HG03558 (cell line): ENCODE results near the gene ALPK3.
"Not testable (repeated sequence)": the region's sequence is repeated elsewhere in the genome, so short reads cannot be mapped to it uniquely, and the experiment has no call there.

ENCODE experiments used
- ATAC-seq: cut with Tn5 transposase; IDR thresholded peaks from one replicate; pipeline ENCODE4 v1.9.1; 2021; ENCODE audit warnings: moderate number of reproducible peaks; ENCODE audit not compliant: unreplicated experiment; ENCODE audit errors: extremely low read depth

ALPK3 gene

GRCh38 chr15:84865074-84865569, 48.0 kb downstream of the ALPK3 start:
- no peak for ATAC-seq

- ATAC-seq, result no peak
Observed at GRCh38 chr15:84868037-84868880, 51.1 kb downstream of the ALPK3 start.

GRCh38 chr15:84869510-84869909, 52.4 kb downstream of the ALPK3 start:
- no peak for ATAC-seq

- no peak for ATAC-seq
Observed at GRCh38 chr15:84871428-84871985, 54.4 kb downstream of the ALPK3 start.

GRCh38 chr15:84872009-84872910, 55.1 kb downstream of the ALPK3 start:
- no peak for ATAC-seq

DNA sequence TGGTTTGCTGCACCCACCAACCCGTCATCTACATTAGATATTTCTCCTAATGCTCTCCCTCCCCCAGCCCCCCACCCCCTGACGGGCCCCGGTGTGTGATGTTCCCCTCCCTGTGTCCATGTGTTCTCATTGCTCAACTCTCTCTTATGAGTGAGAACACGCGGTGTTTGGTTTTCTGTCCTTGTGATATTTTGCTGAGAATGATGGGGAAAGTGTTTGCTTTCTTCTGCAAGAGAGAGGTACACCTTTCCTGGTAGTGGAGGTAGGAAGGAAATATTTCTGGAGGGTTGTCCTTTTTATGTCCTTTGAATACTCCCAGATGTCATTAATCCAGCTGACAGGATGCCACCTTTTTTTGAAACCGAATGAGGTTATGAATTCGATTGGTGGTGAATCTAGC, 56.8 kb downstream of the ALPK3 start:
- no peak for ATAC-seq

- no peak for ATAC-seq
Observed at GRCh38 chr15:84874981-84875699, 58.0 kb downstream of the ALPK3 start.

DNA sequence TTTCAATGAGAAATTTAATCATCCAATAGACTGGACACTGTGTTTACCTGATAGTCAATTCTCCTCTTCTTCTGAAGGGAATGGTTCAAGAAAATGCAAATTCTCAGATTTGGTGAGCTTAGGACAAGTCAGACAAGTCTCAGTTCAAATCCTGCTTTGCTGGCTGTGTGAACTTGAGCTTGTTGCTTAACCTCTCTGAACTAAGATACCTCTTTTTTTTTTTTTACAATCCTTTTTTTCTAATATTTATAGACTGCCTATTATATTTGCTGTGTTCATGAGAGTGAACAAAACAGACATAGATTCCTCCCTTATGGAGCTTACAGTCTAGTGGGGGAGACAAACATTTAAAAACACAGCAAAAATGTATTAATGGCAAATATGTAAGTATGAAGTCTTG, 59.1 kb downstream of the ALPK3 start:
- no peak for ATAC-seq

DNA sequence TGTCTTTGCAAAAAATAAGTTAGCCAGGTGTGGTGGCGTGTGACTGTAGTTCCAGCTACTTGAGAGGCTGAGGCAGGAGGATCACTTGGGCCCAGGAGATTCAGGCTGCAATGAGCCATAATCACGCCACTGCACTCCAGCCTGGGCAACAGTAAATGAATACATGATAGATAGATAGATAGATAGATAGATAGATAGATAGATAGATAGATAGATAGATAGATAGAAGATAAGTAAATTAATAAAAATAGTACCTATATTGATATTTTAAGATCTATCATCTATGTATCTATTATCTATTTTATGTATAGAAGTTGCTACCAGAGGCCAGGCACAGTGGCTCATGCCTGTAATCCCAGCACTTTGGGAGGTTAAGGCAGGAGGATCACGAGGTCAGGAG, 60.5 kb downstream of the ALPK3 start:
- ATAC-seq, result not testable (repeated sequence)

GRCh38 chr15:84878504-84878903, 61.3 kb downstream of the ALPK3 start:
- ATAC-seq, result no peak

DNA sequence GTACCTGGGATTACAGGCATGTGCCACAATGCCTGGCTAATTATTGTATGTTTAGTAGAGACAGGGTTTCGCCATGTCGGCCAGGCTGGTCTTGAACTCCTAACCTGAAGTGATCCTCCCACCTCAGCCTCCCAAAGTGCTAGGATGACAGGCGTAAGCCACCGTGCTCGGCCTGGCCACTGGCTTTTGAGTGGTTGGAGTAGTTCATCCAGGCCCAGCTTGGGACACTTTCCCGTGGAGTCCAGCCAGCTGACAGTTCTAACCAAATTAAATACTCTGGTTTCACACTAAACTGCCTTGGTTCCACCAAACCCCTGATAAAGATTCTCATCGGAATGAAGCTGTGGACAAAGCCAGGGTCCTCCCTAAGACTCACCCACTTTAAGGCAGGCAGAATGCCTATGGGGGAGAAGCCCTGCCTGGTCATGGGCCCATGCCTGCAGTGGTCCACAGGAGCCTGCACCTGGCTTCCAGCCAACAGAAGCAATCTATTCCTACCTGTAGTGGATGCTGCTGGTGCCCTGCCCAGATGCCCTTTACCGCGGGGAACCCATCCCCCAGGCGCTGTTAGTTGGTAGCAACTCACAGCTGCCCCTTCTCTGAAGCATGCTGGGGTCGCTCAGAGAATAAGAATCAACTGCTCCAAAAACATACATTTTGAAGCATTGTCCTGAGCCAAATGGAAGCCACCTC, 62.1 kb downstream of the ALPK3 start:
- ATAC-seq, result no peak

- ATAC-seq, result no peak
Observed at GRCh38 chr15:84880007-84880406, 62.9 kb downstream of the ALPK3 start.

DNA sequence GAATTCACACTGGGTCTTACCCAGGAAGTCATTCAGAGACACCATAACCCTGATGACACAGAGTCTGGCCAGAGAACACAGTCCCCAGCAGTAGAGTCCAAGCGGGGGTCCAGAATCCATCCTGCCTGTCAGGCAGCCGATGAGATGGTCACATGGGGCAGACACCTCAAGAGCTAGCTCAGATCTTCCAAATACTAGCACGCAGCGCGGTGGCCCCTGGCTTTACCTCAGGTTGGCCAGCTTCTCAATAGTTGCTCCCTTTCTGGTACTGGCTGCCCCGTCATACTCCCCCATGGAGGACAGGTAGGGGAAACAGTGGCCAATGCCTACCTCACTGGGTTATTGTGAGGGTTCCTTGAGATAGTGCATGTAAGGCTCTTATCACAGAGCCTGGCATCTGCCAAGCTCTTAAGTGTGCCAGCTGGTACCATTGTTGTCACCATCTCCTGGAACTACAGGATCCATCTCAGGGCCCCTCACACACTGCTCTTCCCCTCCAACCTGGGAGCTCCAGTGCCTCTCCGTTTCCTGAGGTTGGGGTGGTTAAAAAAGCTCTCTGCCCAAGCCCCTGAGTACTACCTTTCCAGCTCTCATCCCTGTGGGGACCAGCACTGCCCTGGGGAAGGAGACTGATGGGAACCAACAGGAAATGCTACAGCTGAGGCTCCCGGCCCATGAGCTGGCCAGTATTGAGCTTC, 63.8 kb downstream of the ALPK3 start:
- no peak for ATAC-seq

- ATAC-seq, result no peak
Observed at GRCh38 chr15:84881520-84881830, 64.3 kb downstream of the ALPK3 start.

GRCh38 chr15:84883466-84883865, 66.3 kb downstream of the ALPK3 start:
- no peak for ATAC-seq

DNA sequence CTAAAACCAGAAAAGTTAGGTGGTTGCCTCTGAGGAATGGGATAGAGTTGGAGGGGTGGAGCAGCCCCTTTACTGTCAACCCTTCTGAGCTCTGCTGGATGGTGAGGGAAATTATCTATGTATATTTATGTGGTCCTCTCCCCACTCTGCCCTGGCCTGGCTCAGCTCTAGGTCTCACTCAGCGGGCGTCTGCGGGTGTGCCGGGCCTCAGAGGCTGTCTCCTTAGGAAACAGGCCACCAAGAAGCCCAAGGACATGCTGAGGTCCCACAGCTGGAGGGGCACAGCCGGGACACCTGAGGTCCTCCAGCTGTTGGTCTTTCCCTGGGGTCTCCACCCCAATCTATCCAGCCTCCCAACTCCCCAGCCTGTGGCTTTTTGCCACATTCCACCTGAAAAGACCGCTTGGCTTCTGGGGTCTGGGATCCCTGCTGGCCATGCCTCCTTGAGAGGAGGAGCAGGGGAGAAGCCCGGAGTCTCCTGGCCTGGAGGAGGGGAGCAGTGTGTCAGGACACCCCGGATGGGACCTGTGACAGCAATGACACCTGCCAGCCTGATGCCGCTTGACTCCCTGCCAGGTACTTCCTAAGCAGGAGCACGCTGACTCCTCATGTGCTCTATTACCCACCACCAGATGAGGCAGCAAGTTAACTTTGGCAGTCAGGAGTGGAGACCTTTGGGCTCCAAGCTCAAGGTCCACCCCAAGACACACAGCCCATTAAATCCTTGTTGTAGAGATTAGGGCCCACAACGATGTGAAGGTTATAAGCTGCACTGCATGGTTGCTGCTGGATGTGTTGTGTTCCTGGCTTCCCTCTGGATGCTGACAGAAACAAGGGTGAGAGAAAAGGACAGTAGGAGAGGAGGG, 67.0 kb downstream of the ALPK3 start, which contains the start of gene SLC28A1:
Gene SLC28A1, plus strand, starts transcription at position 747 of the 866 bp plus-strand sequence. CDS start 3,099 bp downstream, outside the sequence.
- ATAC-seq, result no peak

- ATAC-seq, result no peak
Observed at GRCh38 chr15:84885801-84886200, 68.6 kb downstream of the ALPK3 start.
